Neutrophil (primary cell): ENCODE results near the gene PRDX6.

Experiments used
- H3K27ac ChIP-seq: fragments of 200-600 bp; sonication (generic); 2 replicates; pipeline ENCODE4 v1.5.1; 2016; ENCODE audit warnings: mild to moderate bottlenecking, moderate library complexity
- H3K27me3 ChIP-seq: fragments of 200-600 bp; sonication (generic); 2 replicates; pipeline ENCODE4 v1.6.0; 2016; ENCODE audit warnings: mild to moderate bottlenecking
- H3K36me3 ChIP-seq: fragments of 200-600 bp; sonication (generic); 2 replicates; pipeline ENCODE4 v1.5.1; 2017
- H3K4me1 ChIP-seq, 2 experiments: fragments of 200-600 bp in 1 of 2; sonication (generic) in 1 of 2; 1 replicate in 1 of 2; 2 replicates in 1 of 2; pipeline versions ENCODE4 v1.5.1 to v1.6.1; 2013 to 2016; ENCODE audit warnings: low read depth in 1 of 2, low read length in 1 of 2, mild to moderate bottlenecking in 1 of 2, moderate library complexity in 1 of 2; ENCODE audit not compliant: control insufficient read depth in 1 of 2, insufficient read depth in 1 of 2
- H3K4me3 ChIP-seq, 2 experiments: fragments of 200-600 bp in 1 of 2; sonication (generic) in 1 of 2; 1 replicate in 1 of 2; 2 replicates in 1 of 2; pipeline ENCODE4 v1.5.1; 2013 to 2016; ENCODE audit warnings: low read depth in 1 of 2, low read length in 1 of 2, mild to moderate bottlenecking in 1 of 2, moderate library complexity in 1 of 2
- H3K9me3 ChIP-seq: fragments of 200-600 bp; sonication (generic); 2 replicates; pipeline ENCODE4 v1.5.1; 2016
- TF ChIP-seq, protein P1 (sequence below): fragments of 200-600 bp; sonication (generic); IDR thresholded peaks from 2 replicates; pipeline ENCODE4 v1.5.1; 2016; ENCODE audit warnings: antibody characterized with exemption

Gene PRDX6

DNA sequence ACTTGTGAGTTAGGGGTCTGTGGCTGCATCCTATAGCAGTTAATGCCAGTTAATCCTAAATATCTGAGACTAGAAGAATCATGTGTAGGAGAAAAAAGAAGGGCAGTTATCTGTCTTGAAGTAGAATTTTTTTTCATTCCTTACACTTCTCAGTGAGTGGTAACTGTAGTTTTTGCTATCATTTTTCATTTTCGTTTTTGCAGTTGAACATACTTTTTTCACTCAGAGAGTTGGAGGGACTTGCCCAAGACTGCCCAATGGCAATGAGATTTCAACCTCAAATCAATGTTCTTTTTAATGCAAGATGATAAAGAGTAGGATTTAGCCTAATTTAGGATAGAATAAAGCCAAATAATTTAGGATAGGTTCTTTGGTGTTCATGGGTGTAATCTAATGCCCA, 5.5 kb downstream of the PRDX6 start:
- Histone ChIP-seq H3K27ac (no peak overlapping the region), H3K4me3 (no peak overlapping the region), H3K4me1 (peaks cover 15 to 19% of the 10 kb centered on the region in 2 experiments), H3K27me3 (no peaks in the 10 kb centered on the region), H3K36me3 (peaks cover 61% of the 10 kb centered on the region), H3K9me3 (no peaks in the 10 kb centered on the region)
- TF ChIP-seq, protein P1, sequence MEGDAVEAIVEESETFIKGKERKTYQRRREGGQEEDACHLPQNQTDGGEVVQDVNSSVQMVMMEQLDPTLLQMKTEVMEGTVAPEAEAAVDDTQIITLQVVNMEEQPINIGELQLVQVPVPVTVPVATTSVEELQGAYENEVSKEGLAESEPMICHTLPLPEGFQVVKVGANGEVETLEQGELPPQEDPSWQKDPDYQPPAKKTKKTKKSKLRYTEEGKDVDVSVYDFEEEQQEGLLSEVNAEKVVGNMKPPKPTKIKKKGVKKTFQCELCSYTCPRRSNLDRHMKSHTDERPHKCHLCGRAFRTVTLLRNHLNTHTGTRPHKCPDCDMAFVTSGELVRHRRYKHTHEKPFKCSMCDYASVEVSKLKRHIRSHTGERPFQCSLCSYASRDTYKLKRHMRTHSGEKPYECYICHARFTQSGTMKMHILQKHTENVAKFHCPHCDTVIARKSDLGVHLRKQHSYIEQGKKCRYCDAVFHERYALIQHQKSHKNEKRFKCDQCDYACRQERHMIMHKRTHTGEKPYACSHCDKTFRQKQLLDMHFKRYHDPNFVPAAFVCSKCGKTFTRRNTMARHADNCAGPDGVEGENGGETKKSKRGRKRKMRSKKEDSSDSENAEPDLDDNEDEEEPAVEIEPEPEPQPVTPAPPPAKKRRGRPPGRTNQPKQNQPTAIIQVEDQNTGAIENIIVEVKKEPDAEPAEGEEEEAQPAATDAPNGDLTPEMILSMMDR = no peak

DNA sequence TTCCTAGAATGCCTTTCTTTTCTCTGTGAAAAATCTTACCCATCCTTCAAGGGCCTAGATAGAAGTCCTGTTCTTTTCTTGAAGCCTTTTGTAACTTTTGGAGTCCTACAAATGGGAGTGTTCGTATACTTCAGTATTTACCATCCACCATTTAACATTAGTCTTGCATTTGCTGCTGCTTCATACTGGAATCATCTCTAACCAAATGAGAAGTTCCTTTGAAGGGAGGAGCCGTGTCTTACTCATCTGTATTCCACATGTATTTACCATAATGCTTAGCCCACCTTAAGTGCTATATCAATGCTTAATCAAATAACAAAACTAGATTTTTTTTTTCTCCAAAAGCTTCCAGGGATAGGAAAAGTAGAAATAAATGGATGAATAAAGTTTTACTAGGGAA, 7.1 kb downstream of the PRDX6 start:
- H3K9me3 ChIP-seq = no peaks in the 10 kb centered on the region
- H3K4me3 ChIP-seq = no peak overlapping the region
- no peak overlapping the region for H3K27ac ChIP-seq
- peaks cover 77% of the 10 kb centered on the region for H3K36me3 ChIP-seq
- H3K27me3 ChIP-seq = no peaks in the 10 kb centered on the region
- H3K4me1 ChIP-seq = peaks cover 4% of the 10 kb centered on the region in 2 experiments
- TF ChIP-seq, protein P1 = no peak

DNA sequence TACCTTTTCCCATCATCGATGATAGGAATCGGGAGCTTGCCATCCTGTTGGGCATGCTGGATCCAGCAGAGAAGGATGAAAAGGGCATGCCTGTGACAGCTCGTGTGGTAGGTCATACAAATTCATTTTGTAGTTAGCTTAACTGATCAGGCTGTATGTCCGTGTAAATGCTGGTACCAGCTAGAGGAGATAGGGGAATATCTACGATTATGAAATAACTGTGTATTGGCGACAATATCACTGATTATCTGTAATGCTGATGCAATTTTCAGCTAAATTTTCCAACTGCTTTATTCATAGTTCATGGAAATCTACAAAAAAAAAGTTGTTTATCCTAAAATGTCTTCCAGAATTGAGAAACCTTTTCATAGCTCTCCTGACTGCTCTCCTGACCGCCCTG, 8.3 kb downstream of the PRDX6 start:
- H3K27me3 ChIP-seq = no peaks in the 10 kb centered on the region
- H3K4me1 ChIP-seq = no peaks in the 10 kb centered on the region
- peaks cover 78% of the 10 kb centered on the region for H3K36me3 ChIP-seq
- no peak overlapping the region for H3K27ac ChIP-seq
- no peaks in the 10 kb centered on the region for H3K9me3 ChIP-seq
- TF ChIP-seq, protein P1 = no peak
- no peak overlapping the region for H3K4me3 ChIP-seq

DNA sequence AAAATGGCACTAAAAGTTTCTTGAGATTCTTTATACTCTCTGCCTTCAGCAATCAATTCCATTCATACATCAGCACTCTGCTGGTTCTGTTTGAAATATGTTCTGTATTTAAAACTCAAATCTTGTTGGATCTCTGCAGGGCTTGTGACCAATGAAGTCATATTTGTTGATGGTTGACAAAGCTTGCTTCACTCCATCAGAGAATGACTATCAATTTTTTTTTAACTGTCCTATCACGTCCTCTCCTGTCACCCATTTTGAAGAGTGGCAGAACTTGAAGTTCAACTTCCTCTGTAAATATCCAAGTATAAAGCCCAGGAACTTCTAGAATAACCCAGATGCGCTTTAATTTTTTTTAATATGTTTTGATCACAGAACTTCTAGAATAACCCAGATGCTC, 10.9 kb downstream of the PRDX6 start:
- Histone ChIP-seq H3K36me3 (peaks cover 59% of the 10 kb centered on the region), H3K4me3 (no peak overlapping the region), H3K27me3 (no peaks in the 10 kb centered on the region), H3K4me1 (no peaks in the 10 kb centered on the region), H3K9me3 (no peaks in the 10 kb centered on the region), H3K27ac (no peak overlapping the region)
- TF ChIP-seq, protein P1 = no peak

DNA sequence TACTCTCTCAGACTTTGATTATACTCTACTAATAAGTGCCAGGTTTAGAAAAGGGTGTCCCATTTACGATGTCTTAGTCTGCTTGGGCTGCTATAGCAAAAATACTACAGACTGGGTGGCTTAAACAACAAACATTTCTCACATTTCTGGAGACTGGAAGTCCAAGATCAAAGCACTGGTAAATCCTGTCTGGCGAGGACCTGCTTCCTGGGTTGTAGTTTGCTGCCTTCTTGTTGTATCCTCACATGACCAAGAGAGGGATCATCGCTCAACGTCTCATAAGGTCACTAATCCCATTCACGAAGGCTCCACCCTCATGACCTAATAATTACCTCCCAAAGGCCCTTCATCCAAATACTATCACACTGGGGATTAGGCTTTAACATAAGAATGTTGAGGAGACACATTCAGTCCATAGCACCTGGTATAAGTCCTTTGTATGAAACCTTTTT, 12.0 kb downstream of the PRDX6 start:
- TF ChIP-seq, protein P1 = no peak
- peaks cover 49% of the 10 kb centered on the region for H3K36me3 ChIP-seq
- H3K27ac ChIP-seq = no peak overlapping the region
- H3K4me1 ChIP-seq = no peaks in the 10 kb centered on the region
- no peaks in the 10 kb centered on the region for H3K27me3 ChIP-seq
- no peaks in the 10 kb centered on the region for H3K9me3 ChIP-seq
- H3K4me3 ChIP-seq = no peak overlapping the region

DNA sequence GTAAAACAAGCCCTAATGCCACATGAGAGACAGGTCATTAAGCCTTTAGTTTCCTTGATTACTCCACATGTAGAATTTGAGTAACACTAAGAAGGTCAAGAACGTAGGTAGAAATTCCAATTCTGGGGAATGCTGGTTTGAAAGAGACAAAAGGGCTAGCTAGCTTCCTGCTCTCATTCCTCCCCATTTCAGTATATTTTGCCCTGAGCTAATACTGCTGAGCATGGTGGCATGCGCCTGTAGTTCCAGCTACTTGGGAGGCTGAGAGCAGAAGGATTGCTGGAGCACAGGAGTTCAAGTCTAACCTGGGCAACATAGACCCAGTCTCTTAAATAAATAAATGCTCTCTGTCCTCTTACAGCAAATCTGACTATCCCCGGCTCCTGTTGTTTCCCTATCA, 12.8 kb downstream of the PRDX6 start:
- Histone ChIP-seq H3K4me3 (no peak overlapping the region), H3K4me1 (no peaks in the 10 kb centered on the region), H3K9me3 (no peaks in the 10 kb centered on the region), H3K36me3 (peaks cover 44% of the 10 kb centered on the region), H3K27ac (no peak overlapping the region), H3K27me3 (no peaks in the 10 kb centered on the region)
- TF ChIP-seq, protein P1 = no peak
